Bronchial epithelial cell (primary cell): ENCODE measurements around the gene TMEM107. TPM values are rescaled to one million over a fixed set of nuclear protein-coding genes. Genes with fewer than 3 reads are reported as not detected.
A peak's percentile ranks its signal among the peaks of the same experiment; 100 is the strongest.

Source experiments
- DNase-seq: peaks from one replicate; pipeline ENCODE4 v3.0.0-alpha.2; 2010; ENCODE audit warnings: low read depth
- FAIRE-seq: peaks from 2 replicates; lab custom pipeline; 2011; peaks lifted over from hg19 to GRCh38; lab: Jason Lieb, UNC
- H3K27me3 ChIP-seq: 2 replicates; pipeline ENCODE4 v1.5.1; 2011; ENCODE audit warnings: low read length; ENCODE audit not compliant: control insufficient read depth, insufficient read depth
- H3K36me3 ChIP-seq: 2 replicates; pipeline ENCODE4 v1.5.1; 2011; ENCODE audit warnings: low read length; ENCODE audit not compliant: control insufficient read depth, insufficient read depth
- H3K4me3 ChIP-seq: 2 replicates; pipeline ENCODE4 v1.5.1; 2011; ENCODE audit warnings: mild to moderate bottlenecking, low read depth, low read length, control low read depth
- total RNA-seq: library from RNA; depleted of rRNA; stranded (reverse); fragments of >200 nt; gene quantifications from 2 replicates; pipeline ENCODE4 v1.2.1, GENCODE V29; 2014
- TF ChIP-seq, protein P1 (sequence below): IDR thresholded peaks from 2 replicates; pipeline ENCODE4 v1.5.1; 2011; ENCODE audit warnings: mild to moderate bottlenecking, moderate library complexity, low read length, control low read depth, inconsistent platforms; ENCODE audit not compliant: insufficient read depth, severe bottlenecking

TMEM107 gene
- total RNA-seq, 1 donor from 2014 or later = 24.2 TPM

DNA sequence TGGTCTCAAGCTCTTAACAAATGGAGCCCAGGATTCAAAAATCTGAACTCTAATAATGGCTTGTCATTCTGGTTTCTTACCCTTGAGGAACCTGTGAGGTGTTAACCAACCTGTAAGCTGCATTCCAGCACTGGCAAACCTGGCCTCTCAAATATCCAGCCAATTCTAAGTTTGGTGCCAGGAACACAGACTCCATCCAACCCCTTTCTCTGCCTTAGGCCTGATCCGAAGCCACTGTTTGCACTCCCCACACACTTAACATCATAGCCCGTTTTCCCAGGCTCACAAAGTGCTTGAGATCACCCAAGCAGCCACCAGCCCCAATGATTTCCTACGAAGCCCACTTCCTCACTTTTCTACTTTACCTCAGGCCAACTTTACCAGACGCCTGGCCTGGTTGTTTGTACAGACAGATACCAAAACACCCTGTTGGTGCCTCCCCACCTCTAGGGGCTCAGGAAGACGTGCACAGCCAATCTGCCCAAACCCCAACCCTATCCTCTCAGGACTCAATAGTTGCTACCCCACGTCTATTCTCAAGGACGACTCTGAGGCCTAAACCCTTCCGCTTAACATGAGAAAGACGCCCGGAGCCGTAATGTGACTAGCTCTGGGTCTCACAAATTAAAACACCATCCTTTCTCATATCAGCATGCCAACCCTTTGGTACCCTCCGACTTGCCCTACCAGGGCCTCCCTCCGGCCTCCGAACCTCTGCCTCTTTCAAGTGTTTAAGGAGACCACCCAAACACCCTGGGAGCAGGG lies 20.8 kb downstream of the TMEM107 start:
- Histone ChIP-seq H3K36me3 (peaks cover 24% of the 10 kb centered on the region), H3K27me3 (no peaks in the 10 kb centered on the region), H3K4me3 (peak overlapping the region; percentile 88)
- DNase-seq = peak; percentile 27
- FAIRE-seq = no peak
- TF ChIP-seq, protein P1, sequence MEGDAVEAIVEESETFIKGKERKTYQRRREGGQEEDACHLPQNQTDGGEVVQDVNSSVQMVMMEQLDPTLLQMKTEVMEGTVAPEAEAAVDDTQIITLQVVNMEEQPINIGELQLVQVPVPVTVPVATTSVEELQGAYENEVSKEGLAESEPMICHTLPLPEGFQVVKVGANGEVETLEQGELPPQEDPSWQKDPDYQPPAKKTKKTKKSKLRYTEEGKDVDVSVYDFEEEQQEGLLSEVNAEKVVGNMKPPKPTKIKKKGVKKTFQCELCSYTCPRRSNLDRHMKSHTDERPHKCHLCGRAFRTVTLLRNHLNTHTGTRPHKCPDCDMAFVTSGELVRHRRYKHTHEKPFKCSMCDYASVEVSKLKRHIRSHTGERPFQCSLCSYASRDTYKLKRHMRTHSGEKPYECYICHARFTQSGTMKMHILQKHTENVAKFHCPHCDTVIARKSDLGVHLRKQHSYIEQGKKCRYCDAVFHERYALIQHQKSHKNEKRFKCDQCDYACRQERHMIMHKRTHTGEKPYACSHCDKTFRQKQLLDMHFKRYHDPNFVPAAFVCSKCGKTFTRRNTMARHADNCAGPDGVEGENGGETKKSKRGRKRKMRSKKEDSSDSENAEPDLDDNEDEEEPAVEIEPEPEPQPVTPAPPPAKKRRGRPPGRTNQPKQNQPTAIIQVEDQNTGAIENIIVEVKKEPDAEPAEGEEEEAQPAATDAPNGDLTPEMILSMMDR = no peak

DNA sequence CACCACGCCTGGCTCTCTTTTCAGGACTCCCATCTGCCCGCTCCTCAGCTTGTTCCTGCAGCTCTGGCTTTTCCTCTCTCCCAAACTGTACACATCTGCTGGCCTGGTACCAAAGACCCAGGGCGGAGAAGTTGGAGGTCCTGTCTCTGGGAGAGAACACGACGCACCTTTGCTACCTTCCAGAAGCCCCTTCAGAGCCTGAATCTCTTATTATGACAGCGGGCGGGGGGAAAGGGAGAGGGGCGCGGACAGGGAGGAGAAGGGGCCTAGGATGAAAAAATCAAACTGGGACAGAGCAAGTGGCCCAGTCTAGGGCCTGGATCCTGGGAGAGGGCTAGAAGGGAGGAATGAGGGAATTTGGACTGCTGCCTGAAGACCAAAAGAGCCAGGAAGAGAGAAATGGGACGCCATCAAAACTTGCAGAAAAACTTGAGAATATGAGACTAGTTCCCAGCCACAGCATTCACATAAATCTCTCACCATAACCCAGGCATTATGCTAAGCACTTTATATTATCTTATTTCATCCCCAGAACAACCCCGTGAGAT lies 21.5 kb downstream of the TMEM107 start:
- H3K4me3 ChIP-seq = peak overlapping the region; percentile 88
- no peak for FAIRE-seq
- TF ChIP-seq, protein P1 = no peak
- no peak for DNase-seq
- no peaks in the 10 kb centered on the region for H3K27me3 ChIP-seq
- H3K36me3 ChIP-seq = peaks cover 27% of the 10 kb centered on the region

DNA sequence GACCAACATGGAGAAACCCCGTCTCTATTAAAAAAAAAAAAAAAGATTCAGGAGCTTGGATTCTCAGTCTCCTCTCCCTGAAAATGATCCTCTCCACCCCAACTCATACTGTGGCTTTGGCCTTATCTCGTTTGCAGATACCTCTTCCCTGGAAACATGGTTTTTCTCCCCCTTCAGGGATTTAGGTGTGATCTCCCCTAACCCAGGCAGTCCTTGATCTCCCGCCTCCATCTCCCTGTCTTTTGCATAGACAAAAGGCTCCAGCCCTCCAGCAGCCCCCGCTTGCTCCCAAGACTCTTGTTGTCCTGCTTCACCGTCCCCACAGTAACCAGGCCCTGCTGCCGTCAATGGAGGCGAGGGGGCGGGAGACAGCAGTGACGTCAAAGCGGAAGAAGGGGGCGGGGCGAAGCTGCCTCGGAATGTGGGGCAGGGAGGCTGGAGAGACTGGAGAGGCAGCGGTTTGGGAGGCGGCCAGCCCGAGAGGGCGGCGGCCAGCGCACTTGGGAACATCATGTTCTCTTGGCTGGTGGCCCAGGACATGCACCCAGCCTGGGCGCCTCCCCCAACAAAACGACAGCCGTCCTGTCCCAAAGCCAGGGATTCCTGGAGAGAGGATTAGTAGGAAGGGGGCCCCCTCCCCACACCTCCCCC lies 22.1 kb downstream of the TMEM107 start:
- H3K36me3 ChIP-seq = peaks cover 33% of the 10 kb centered on the region
- DNase-seq = peak; percentile 94
- TF ChIP-seq, protein P1 = no peak
- H3K27me3 ChIP-seq = no peaks in the 10 kb centered on the region
- peak; percentile 43 for FAIRE-seq
- peak overlapping the region; percentile 88 for H3K4me3 ChIP-seq

DNA sequence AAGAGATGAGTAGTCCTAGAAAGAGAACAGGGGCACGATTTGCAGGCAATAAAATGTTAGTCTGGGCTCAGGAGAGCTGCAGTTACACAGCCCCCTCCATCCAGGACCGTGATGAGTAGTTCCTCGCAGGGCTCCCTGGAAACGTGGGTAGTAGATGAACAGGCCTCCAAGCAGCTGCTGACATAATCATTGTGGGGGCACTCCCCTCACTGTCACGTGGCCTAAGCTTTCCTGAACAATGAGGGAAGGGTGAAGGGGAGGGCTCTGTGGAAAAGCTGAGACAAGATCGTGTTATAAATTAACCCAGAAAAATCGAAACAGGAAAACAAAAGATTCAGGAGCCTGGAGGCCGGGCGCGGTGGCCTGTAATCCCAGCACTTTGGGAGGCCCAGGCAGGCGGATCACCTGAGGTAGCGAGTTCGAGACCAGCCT lies 22.6 kb downstream of the TMEM107 start:
- H3K4me3 ChIP-seq = peak overlapping the region; percentile 88
- peak; percentile 96 for DNase-seq

DNA sequence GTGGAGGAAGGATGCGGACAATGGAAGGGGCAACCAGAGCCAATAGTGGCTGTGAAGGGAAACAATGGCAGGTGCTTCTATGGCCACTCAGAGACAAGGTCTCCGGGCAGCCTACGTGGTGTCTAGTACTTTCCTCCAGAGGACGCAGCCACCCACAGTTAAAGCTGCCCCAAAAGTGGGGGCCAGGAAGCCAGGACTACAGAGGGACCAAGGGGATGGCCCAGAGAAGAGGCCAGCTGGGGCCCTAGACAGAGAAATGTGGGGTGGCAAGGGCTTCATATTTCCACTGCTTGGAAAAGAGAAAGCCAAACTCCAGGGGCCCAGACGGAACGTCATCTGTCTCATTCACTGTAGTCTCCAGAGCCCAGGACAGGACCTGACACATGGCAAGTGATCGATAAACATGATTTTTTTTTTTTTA lies 23.1 kb downstream of the TMEM107 start:
- peak overlapping the region; percentile 83 for H3K4me3 ChIP-seq
- DNase-seq (no peak), FAIRE-seq (no peak)
- H3K36me3 ChIP-seq = peaks cover 42% of the 10 kb centered on the region
- no peaks in the 10 kb centered on the region for H3K27me3 ChIP-seq
- TF ChIP-seq, protein P1 = no peak

More for the DNA sequence above, 22.6 kb downstream of the TMEM107 start:
- peak; percentile 32 for FAIRE-seq
- TF ChIP-seq, protein P1 = no peak
- H3K27me3 ChIP-seq = no peaks in the 10 kb centered on the region
- H3K36me3 ChIP-seq = peaks cover 37% of the 10 kb centered on the region
